ENCODE measurements around the gene EXOC4. TPM values are rescaled to one million over a fixed set of nuclear protein-coding genes. Genes with fewer than 3 reads are reported as not detected.
A peak's percentile ranks its signal among the peaks of the same experiment; 100 is the strongest.

EXOC4 gene
- total RNA-seq, 1 donor from 2014 or later, result 94.0 TPM

DNA sequence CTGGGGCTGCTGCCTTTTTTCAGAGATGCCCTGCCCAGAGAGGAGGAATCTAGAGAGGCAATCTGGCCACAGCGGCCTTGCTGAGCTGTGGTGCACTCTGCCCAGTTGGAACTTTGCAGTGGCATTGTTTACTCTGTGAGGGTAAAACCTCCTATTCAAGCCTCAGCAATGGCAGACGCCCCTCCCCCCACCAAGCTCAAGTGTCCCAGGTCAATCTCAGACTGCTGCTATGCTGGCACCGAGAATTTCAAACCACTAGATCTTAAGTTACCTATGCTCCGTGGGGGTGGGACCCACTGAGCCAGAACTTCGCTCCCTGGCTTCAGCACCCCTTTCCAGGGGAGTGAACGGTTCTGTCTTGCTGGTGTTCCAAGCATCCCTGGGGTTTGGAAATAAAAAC is 77.2 kb downstream of the EXOC4 start:
- H3K4me3 Mint-ChIP-seq (ENCODE audit: unreplicated experiment), result no peak overlapping the region
- no peak overlapping the region for H3K27ac Mint-ChIP-seq (ENCODE audit: unreplicated experiment)
- no peaks in the 10 kb centered on the region for H3K9me3 Mint-ChIP-seq (ENCODE audit: unreplicated experiment)
- peaks cover 33% of the 10 kb centered on the region for H3K36me3 Mint-ChIP-seq (ENCODE audit: low read depth, unreplicated experiment)
- no peak for DNase-seq (ENCODE audit: low spot score)
- no peaks in the 10 kb centered on the region for H3K4me1 Mint-ChIP-seq (ENCODE audit: unreplicated experiment)
- TF ChIP-seq, protein P1, sequence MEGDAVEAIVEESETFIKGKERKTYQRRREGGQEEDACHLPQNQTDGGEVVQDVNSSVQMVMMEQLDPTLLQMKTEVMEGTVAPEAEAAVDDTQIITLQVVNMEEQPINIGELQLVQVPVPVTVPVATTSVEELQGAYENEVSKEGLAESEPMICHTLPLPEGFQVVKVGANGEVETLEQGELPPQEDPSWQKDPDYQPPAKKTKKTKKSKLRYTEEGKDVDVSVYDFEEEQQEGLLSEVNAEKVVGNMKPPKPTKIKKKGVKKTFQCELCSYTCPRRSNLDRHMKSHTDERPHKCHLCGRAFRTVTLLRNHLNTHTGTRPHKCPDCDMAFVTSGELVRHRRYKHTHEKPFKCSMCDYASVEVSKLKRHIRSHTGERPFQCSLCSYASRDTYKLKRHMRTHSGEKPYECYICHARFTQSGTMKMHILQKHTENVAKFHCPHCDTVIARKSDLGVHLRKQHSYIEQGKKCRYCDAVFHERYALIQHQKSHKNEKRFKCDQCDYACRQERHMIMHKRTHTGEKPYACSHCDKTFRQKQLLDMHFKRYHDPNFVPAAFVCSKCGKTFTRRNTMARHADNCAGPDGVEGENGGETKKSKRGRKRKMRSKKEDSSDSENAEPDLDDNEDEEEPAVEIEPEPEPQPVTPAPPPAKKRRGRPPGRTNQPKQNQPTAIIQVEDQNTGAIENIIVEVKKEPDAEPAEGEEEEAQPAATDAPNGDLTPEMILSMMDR (IDR thresholded peaks at IDR 0.05; ENCODE audit: unreplicated experiment), result no peak
- H3K27me3 Mint-ChIP-seq (ENCODE audit: unreplicated experiment), result no peaks in the 10 kb centered on the region

DNA sequence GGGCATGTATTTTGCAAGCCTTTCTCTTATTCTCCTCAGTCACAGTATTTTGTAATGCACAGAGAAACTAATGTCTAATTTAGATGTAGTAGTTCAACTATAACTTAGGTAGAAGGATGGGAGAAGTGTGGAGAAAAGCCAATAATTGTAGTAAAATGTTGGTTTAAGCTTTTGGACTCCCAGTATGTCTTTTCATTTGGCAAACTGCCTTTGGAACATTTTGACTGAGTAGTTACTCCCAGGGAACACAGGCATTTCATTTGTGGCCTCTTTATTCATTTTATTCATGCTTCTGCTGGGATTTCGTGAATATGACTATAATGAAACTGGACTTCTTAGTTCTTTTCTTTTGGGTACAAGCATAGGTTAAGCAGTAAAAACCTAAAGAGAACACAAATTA is 79.0 kb downstream of the EXOC4 start:
- H3K27me3 Mint-ChIP-seq (ENCODE audit: unreplicated experiment), result no peaks in the 10 kb centered on the region
- no peak overlapping the region for H3K27ac Mint-ChIP-seq (ENCODE audit: unreplicated experiment)
- DNase-seq (ENCODE audit: low spot score), result no peak
- TF ChIP-seq, protein P1 (IDR thresholded peaks at IDR 0.05; ENCODE audit: unreplicated experiment), result no peak
- H3K4me3 Mint-ChIP-seq (ENCODE audit: unreplicated experiment), result no peak overlapping the region
- H3K4me1 Mint-ChIP-seq (ENCODE audit: unreplicated experiment), result no peaks in the 10 kb centered on the region
- H3K36me3 Mint-ChIP-seq (ENCODE audit: low read depth, unreplicated experiment), result peaks cover 32% of the 10 kb centered on the region
- no peaks in the 10 kb centered on the region for H3K9me3 Mint-ChIP-seq (ENCODE audit: unreplicated experiment)

DNA sequence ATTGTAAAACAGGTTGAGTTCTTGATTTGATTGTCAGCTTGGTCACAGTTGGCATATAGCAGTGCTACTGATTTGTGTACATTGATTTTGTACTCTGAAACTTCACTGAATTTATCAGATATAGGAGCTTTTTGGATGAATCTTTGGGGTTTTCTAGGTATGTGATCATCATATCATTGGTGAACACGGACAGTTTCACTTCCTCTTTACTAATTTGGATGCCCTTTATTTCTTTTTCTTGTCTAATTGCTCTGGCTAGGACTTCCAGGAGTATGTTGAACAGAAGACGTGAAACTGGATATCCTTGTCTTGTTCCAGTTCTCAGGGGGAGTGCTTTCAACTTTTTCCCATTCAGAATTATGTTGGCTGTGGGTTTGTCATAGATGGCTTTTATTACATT is 86.9 kb downstream of the EXOC4 start:
- H3K9me3 Mint-ChIP-seq (ENCODE audit: unreplicated experiment), result peaks cover 9% of the 10 kb centered on the region

DNA sequence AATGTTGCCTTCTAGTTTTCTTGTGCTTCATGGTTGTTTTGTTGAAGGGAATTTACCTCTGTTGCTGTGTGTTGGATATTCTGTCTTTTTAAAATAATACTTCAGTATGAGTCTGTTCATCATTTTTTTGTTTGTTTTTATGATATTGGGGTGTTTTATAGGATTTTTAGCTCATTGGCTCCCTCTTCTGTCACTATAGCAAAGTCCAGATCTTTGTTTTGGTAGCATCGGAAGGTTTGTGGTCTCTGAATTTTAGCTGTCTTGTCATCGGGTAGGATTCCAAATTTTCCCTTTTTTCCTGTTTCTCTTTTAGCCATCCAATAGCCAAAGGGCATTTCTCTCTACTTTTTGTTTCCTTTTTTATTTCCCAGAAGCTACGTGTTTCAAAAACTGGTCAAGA is 91.4 kb downstream of the EXOC4 start:
- Mint-ChIP-seq H3K36me3 (ENCODE audit: low read depth, unreplicated experiment) (peaks cover 13% of the 10 kb centered on the region), H3K4me1 (ENCODE audit: unreplicated experiment) (no peaks in the 10 kb centered on the region), H3K9me3 (ENCODE audit: unreplicated experiment) (peaks cover 6% of the 10 kb centered on the region), H3K27me3 (ENCODE audit: unreplicated experiment) (no peaks in the 10 kb centered on the region), H3K4me3 (ENCODE audit: unreplicated experiment) (no peak overlapping the region), H3K27ac (ENCODE audit: unreplicated experiment) (no peak overlapping the region)
- TF ChIP-seq, protein P1 (IDR thresholded peaks at IDR 0.05; ENCODE audit: unreplicated experiment), result peak; percentile 38
- no peak for DNase-seq (ENCODE audit: low spot score)

More for the DNA sequence above, 86.9 kb downstream of the EXOC4 start:
- DNase-seq (ENCODE audit: low spot score), result no peak
- peak overlapping the region; percentile 4 for H3K4me3 Mint-ChIP-seq (ENCODE audit: unreplicated experiment)
- no peaks in the 10 kb centered on the region for H3K27me3 Mint-ChIP-seq (ENCODE audit: unreplicated experiment)
- H3K27ac Mint-ChIP-seq (ENCODE audit: unreplicated experiment), result no peak overlapping the region
- no peaks in the 10 kb centered on the region for H3K4me1 Mint-ChIP-seq (ENCODE audit: unreplicated experiment)
- H3K36me3 Mint-ChIP-seq (ENCODE audit: low read depth, unreplicated experiment), result peaks cover 26% of the 10 kb centered on the region
- TF ChIP-seq, protein P1 (IDR thresholded peaks at IDR 0.05; ENCODE audit: unreplicated experiment), result no peak

DNA sequence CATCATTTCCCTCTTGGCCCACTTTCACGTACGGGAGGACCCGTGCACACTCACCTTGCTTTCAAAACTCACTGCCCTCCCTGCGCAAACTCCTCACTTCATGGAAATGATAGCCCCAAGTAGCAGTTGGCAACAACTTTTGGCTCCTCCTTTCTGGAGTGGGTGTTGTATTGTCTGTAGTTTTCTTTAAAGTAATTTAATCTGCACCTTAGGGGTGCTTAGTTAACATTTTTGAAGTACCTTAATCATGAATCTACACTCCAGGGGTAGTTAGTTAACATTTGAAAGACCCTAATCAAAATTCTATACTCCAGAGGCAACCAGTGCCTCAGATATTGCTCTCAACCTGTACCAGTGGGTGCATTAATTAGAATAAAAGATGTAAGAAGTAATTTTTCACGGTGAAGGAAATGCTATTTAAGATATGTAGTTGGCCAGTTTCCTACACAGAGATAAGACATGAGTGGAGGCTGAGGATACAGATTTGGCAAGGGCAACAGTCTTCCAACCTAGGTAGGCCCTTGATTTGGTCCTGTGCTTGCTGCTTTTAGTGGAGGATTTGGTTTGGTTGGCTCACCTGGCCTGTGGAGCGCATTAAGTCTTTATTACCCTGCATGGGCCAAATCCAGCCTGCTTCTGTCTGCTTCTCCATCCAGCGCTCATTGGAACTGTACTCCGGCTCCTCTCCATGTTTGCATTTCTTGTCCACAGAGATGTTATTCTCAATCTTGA is 93.0 kb downstream of the EXOC4 start:
- Mint-ChIP-seq H3K36me3 (ENCODE audit: low read depth, unreplicated experiment) (no peaks in the 10 kb centered on the region), H3K9me3 (ENCODE audit: unreplicated experiment) (no peaks in the 10 kb centered on the region), H3K27me3 (ENCODE audit: unreplicated experiment) (no peaks in the 10 kb centered on the region), H3K27ac (ENCODE audit: unreplicated experiment) (no peak overlapping the region), H3K4me3 (ENCODE audit: unreplicated experiment) (no peak overlapping the region), H3K4me1 (ENCODE audit: unreplicated experiment) (no peaks in the 10 kb centered on the region)
- no peak for DNase-seq (ENCODE audit: low spot score)
- TF ChIP-seq, protein P1 (IDR thresholded peaks at IDR 0.05; ENCODE audit: unreplicated experiment), result no peak
